GM19035 (cell line): ENCODE measurements around the gene RELL1.

Experiments used
- ATAC-seq: cut with Tn5 transposase; IDR thresholded peaks from one replicate; pipeline ENCODE4 v1.9.1; 2021; ENCODE audit not compliant: unreplicated experiment

The RELL1 gene

GRCh38 chr4:37603711-37604110, 82.5 kb downstream of the RELL1 start:
- no peak for ATAC-seq

GRCh38 chr4:37603070-37603468, 83.1 kb downstream of the RELL1 start:
- peak; percentile 68 for ATAC-seq

GRCh38 chr4:37602454-37603069, 83.6 kb downstream of the RELL1 start:
- no peak for ATAC-seq

GRCh38 chr4:37601531-37601930, 84.6 kb downstream of the RELL1 start:
- no peak for ATAC-seq

- no peak for ATAC-seq
Measured at GRCh38 chr4:37599092-37599790, 86.9 kb downstream of the RELL1 start.

GRCh38 chr4:37597034-37597433, 89.1 kb downstream of the RELL1 start:
- no peak for ATAC-seq

- ATAC-seq = no peak
Measured at GRCh38 chr4:37595875-37596680, 90.1 kb downstream of the RELL1 start.

GRCh38 chr4:37594099-37594498, 92.1 kb downstream of the RELL1 start:
- ATAC-seq = no peak

- ATAC-seq = no peak
Measured at GRCh38 chr4:37591349-37591748, 94.8 kb downstream of the RELL1 start.

- ATAC-seq = no peak
Measured at GRCh38 chr4:37590016-37590415, 96.2 kb downstream of the RELL1 start.

- no peak for ATAC-seq
Measured at GRCh38 chr4:37588150-37588549, 98.0 kb downstream of the RELL1 start.

GRCh38 chr4:37586194-37586593, 100.0 kb downstream of the RELL1 start:
- no peak for ATAC-seq

- ATAC-seq = no peak
Measured at GRCh38 chr4:37584493-37585060, 101.6 kb downstream of the RELL1 start.

GRCh38 chr4:37584071-37584470, 102.1 kb downstream of the RELL1 start:
- no peak for ATAC-seq

- ATAC-seq = no peak
Measured at GRCh38 chr4:37573566-37573965, 112.6 kb downstream of the RELL1 start.

GRCh38 chr4:37568489-37568888, 117.7 kb downstream of the RELL1 start:
- ATAC-seq = no peak

- no peak for ATAC-seq
Measured at GRCh38 chr4:37567836-37568235, 118.3 kb downstream of the RELL1 start.

- no peak for ATAC-seq
Measured at GRCh38 chr4:37562592-37562991, 123.6 kb downstream of the RELL1 start.

- ATAC-seq = peak; percentile 80
Measured at GRCh38 chr4:37561803-37562207, 124.4 kb downstream of the RELL1 start.

GRCh38 chr4:37561196-37561802, 124.9 kb downstream of the RELL1 start:
- ATAC-seq = no peak
